ENCODE results near the gene SLC44A4.
"Not testable (repeated sequence)": the region's sequence is repeated elsewhere in the genome, so short reads cannot be mapped to it uniquely, and the experiment has no call there.

The SLC44A4 gene

GRCh38 chr6:31838968-31839367 is 39.8 kb downstream of the SLC44A4 start:
- Mint-ChIP-seq H3K27ac (peak overlapping the region in 2 of 3 experiments; percentile 14 to 37), H3K36me3 (ENCODE audit: low read depth) (peaks cover 62% of the 10 kb centered on the region), H3K9me3 (no peaks in the 10 kb centered on the region), H3K4me1 (peaks cover 38% of the 10 kb centered on the region), H3K4me3 (peak overlapping the region; percentile 16 to 72 (median 71)), H3K27me3 (ENCODE audit: low read depth) (no peaks in the 10 kb centered on the region)
- no peak for TF ChIP-seq CTCF (IDR thresholded peaks at IDR 0.05; ENCODE audit: unreplicated experiment in 3 of 3)

- Mint-ChIP-seq H3K4me3 (peak overlapping the region; percentile 96 to 98 (median 97)), H3K4me1 (peaks cover 38% of the 10 kb centered on the region), H3K27ac (peak overlapping the region in 1 of 3 experiments; percentile 99), H3K36me3 (ENCODE audit: low read depth) (peaks cover 62% of the 10 kb centered on the region)
- not testable (repeated sequence) for H3K27me3 Mint-ChIP-seq (ENCODE audit: low read depth); H3K9me3 Mint-ChIP-seq
Observed at GRCh38 chr6:31838114-31838553, 40.7 kb downstream of the SLC44A4 start.

GRCh38 chr6:31837369-31838113 is 41.3 kb downstream of the SLC44A4 start:
- TF ChIP-seq CTCF (IDR thresholded peaks at IDR 0.05; ENCODE audit: unreplicated experiment in 3 of 3): no peak
- no peaks in the 10 kb centered on the region for H3K9me3 Mint-ChIP-seq
- H3K36me3 Mint-ChIP-seq (ENCODE audit: low read depth): peaks cover 62% of the 10 kb centered on the region
- peak overlapping the region; percentile 96 to 98 (median 97) for H3K4me3 Mint-ChIP-seq
- H3K27ac Mint-ChIP-seq: peak overlapping the region; percentile 99 to 100 (median 100)
- peaks cover 38% of the 10 kb centered on the region for H3K4me1 Mint-ChIP-seq
- no peaks in the 10 kb centered on the region for H3K27me3 Mint-ChIP-seq (ENCODE audit: low read depth)

DNA sequence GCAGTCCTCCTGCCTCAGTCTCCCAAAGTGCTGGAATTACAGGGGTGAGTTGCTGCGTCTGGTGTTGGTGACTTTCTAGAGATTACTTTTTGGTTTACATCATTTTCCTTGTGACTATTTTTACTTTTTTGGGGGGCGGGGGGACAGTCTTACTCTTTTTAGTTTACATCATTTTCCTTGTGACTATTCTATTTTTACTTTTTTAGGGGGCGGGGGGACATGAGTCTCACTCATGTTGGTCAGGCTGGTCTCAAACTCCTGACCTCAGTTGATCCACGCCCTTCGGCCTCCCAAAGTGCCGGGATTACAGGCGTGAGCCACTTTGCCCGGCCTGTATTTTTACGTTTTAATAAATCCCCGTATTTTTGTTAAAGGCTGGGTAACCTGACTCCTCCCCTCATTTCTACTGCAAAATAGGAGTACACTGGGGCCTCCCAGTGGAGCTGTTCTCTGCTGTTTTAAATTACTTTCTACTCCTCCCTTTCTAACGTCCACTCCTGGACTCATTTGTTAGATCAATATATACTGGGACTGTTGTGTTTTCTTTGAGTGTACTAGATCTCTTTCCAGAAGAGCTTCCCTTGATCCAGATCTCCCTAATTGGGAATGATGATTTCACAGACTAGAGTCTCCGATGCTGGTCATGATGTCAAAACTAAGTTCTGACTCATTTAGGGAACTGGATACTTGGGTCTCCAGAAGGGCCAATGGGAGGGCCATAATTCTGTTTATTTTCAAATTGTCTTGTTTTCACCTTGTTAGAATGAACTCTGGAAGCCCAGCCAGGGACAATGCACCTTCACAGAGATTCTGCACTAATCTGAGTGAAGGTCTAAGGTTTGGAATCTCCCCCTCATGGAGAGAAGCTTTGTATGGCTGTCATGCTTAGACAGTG is 42.1 kb downstream of the SLC44A4 start:
- TF ChIP-seq CTCF (IDR thresholded peaks at IDR 0.05; ENCODE audit: unreplicated experiment in 3 of 3): peak in 1 of 3 experiments; percentile 6
- H3K36me3 Mint-ChIP-seq (ENCODE audit: low read depth): peaks cover 62% of the 10 kb centered on the region
- H3K4me1 Mint-ChIP-seq: peaks cover 38% of the 10 kb centered on the region
- no peaks in the 10 kb centered on the region for H3K9me3 Mint-ChIP-seq
- H3K27ac Mint-ChIP-seq: peak overlapping the region; percentile 99 to 100 (median 100)
- H3K4me3 Mint-ChIP-seq: peak overlapping the region; percentile 96 to 98 (median 97)
- H3K27me3 Mint-ChIP-seq (ENCODE audit: low read depth): no peaks in the 10 kb centered on the region

DNA sequence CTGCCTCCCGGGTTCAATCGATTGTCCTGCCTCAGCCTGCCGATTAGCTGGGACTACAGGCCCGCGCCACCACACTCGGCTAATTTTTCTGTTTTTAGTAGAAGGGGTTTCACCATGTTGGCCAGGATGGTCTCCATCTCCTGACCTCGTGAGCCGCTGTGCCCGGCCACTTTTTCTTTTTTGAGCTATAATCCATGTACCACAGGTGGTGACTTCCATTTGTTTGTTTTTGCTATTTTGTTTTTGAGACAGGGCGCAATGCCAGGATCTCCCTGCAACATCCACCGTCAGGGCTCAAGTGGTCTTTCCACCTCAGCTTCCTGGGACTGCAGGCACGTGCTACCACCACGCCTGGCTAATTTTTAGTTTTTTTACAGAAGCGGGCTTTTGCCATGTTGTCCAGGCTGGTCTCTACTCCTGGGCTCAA is 42.7 kb downstream of the SLC44A4 start:
- Mint-ChIP-seq H3K36me3 (ENCODE audit: low read depth) (peaks cover 57% of the 10 kb centered on the region), H3K9me3 (no peaks in the 10 kb centered on the region), H3K4me1 (peaks cover 38% of the 10 kb centered on the region), H3K27me3 (ENCODE audit: low read depth) (no peaks in the 10 kb centered on the region), H3K27ac (peak overlapping the region; percentile 99 to 100 (median 100)), H3K4me3 (peak overlapping the region; percentile 96 to 98 (median 97))
- no peak for TF ChIP-seq CTCF (IDR thresholded peaks at IDR 0.05; ENCODE audit: unreplicated experiment in 3 of 3)
